HG02938 (cell line): ENCODE results near the gene HOXD9.

Experiments used
- ATAC-seq: cut with Tn5 transposase; IDR thresholded peaks from one replicate; pipeline ENCODE4 v1.9.1; 2021; ENCODE audit warnings: mild to moderate bottlenecking, moderate library complexity; ENCODE audit not compliant: unreplicated experiment

HOXD9 gene

DNA sequence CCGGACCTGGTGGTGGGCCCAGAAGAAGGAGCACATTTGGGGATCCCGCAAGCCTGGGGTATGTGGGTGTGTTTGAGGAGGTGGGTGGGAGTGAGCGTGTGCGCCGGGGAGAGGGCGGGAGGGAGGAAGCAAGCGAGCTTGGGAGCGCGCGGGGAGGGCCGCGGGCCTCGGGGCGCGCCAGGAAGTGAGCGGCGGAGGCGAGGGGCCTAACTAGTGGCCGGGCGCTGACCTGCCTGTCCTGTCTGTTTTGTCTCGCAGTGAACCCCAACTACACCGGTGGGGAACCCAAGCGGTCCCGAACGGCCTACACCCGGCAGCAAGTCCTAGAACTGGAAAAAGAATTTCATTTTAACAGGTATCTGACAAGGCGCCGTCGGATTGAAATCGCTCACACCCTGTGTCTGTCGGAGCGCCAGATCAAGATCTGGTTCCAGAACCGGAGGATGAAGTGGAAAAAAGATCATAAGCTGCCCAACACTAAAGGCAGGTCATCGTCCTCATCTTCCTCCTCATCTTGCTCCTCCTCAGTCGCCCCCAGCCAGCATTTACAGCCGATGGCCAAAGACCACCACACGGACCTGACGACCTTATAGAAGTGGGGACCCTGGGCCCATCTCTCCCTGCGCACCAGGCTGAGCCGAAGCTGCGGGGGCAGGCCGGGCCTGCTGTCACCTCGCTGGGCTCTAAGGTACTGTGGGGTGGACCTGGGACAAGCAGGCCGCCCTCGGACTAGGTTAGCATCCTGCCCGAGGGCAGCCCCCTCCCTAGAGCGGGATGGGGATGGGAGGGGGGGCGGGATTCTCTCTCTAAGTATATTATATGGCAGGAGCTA is 30.0 kb downstream of the HOXD9 start:
- no peak for ATAC-seq

DNA sequence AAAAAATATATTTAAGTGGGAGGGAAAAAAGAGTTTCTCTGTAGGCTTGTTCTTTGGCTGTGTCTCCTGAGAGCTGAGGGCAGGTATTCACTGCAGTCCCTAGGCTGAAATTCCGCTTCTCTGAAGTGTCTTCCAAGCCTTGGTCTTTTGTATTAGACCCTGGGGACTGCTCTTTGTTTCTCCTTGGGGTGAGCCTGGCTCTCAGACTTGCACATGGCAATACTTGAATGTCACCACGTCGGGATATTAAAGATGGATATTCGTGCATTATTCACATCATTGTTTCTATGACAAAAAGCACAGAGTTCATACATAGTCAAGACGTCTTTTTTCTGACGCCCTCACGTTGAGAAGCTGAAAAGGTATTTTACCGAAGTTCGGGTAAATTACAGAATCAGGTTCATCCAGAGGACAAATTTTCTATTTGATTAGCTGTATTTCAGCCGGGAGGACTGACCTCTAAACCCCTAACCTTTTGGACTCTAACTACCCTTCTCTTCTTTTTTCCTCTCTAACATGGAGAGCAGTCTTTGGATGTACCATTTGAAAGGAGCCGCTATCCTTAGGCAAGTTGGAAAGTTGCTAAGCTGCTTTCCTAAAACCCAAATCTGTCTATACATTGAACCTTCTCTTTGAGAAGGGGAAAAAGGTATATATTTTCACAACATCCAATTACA is 32.2 kb downstream of the HOXD9 start:
- no peak for ATAC-seq

DNA sequence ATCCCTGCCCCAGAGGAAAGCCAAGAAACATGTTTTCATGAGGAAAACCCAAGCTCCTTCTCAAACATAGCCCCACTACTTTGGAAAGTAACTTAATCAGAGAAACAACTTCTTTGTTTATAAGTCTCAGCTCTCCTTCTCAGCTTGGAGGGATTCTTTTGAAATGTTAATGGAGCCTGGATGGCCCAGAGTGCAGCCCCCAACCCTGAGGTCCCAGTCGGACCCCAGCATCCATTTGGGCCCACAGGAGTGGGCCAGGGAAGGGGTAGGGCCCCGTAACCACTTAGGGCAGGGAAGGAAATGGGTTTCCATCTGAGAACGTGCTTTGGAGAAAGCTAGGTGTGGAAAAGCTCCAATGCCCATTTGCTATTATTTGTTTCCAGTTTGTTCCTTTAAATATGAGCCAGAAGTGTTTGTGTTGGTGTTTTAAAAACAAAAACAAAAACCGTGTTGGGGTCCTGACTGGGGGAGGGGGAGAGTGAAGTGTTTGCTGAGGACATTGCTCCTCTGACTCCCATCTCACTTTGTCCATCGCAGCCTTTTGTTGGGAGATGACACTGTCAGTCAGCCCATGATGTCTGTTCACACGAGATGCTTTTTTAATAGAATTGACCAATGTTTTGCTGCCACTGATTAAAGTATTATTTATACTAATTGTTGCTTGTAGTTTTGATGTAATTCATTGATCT is 33.0 kb downstream of the HOXD9 start:
- no peak for ATAC-seq

DNA sequence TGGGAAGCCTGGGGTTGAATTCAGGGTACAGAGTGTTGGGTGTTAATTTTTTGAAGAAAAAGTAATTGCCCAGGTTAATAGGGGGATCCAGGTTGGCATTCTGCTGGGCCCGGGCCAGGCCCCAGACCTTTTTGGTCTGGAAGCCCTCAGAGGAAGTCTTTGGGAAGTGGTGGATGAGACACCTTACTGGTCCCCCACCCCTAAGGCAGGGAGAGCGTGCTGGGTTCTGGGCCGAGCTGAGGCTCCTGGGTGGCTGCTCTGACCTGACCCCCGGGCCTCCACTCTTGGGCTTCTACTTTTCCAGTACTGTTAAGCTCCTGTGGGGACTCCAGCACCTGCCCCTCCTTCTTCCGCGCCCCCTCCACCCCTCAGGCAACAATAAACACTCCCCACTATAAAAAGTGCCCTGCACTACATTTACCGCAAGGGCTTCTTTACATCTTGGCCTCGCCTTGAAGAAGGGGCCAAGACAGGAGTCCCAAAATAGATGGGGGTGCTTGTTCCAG is 33.8 kb downstream of the HOXD9 start:
- ATAC-seq, result no peak

DNA sequence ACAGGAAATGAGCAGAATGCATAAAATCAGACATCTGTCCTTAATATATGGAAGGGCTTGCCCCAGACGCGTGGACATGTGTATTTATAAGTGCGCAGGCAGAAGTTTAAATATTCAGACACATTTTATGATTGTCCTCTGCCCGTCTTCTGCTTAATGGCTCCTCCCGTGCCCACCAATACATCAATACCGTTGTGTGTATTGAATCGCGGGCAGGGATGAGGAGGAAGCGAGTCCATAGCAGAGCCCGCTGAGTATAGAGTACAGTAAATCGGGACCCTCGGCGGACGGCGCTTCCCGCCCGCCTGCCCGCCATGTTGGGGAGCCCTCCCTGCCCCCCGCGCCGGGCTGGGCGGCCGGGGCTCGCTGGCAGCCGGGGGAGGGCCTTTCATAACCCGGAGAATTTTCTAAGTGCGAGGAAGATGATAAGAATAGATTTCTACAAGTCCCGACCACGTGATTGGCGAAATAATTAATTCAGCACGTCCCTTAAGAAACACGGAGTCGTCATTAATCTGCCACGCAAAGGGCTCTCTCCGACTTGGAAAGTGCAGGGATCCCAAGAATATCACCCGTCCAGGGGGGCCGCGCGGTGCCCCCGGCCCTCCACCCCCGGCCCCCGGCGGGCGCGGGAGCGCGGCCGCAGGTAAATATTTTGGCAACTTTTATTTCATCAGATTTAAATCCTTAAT is 34.4 kb downstream of the HOXD9 start, which contains the start of gene HOXD3:
Gene HOXD3, plus strand, starts transcription at position 501 of the 692 bp plus-strand sequence. CDS start 11,808 bp downstream, outside the sequence.
- ATAC-seq, result no peak

DNA sequence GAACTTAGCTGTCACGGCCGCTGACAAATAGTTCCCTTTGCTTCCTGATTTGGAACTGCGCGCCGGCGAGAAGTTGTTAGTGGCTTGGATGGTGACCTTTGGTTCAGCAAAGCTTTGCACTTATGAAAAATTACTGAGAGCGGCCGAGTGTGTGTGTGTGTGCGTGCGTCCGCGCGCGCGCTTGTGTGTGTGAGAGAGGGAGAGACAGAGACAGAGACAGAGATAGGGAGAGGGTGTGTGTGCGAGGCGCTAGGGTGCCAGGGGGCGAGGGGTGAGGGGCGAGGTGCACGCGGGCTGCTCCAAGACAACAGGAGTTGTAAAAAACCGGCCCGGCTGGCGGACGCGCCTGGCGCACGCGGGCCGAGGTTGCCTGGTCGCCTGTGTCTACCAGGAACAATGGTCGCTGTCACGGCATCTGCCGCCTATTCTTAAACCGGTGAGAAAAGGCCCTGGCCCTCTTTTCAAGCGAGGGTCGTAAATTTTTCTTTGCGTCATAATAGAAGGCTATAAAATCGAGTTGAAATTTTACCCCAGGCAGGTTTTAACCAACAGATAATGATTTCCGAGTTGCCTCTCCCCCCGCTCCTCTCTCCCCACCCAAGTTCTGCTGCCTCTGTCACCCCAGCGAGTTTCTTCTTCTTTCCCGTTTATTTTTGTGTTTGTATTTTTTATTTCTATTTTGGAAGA is 35.1 kb downstream of the HOXD9 start:
- no peak for ATAC-seq

DNA sequence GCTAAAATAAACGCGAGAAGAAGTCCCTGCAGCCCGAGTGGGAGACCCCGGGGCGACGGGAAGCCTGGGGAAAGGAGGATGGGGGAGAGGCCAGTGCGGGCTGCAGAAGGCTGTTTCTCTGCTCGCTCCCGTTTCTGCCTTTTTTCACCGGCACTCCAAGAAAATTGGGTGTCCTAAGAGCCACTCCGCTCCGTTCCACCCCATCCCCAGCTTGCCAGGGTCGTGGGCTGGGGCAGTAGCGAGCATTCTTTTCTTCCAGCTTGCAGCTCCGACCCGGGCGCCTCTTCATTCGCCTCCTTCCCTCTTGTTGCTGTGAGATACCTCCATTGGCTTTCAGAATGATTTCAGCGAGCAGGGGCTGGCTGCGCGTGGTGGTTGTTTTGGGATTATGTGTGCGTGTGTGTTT is 35.7 kb downstream of the HOXD9 start:
- ATAC-seq, result no peak

DNA sequence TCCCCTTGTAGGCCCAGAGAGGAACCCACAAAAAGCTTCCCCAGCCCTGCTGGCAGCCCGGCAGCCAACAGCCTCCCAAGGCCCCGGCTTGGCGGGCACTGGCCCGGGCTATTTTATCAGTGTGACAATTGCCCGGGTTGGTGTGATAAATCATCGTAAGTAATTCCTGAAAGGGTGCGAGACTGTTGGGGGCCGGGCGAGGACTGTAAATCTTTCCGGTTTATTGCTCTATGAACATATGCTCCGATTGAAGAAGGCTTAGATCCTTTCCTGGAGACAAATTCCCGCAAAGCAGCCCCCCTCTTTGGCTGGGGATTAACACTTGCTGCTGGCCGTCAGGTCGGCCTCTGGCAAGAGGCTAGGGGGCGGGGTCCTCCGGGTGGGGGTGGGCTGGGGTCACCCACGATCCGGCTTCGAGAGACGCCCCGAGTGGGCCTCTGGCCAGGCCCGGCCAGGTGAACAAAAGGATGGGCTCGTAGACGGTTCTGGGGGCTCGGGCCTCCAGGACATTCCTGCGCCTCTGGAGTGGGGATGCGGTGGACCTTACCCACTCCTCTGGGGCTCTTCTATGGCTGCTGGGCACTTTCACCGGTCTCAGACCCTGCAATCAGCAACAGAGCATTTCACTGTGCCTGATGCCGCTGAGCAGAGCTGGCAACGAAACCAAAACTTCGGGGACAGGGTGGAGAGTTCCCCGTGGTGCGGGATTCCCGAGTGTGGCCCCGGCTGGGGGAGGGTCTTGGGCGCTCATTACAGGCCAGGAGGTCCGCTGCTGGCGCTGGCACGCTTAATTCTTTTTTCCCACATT is 36.5 kb downstream of the HOXD9 start:
- ATAC-seq, result no peak

DNA sequence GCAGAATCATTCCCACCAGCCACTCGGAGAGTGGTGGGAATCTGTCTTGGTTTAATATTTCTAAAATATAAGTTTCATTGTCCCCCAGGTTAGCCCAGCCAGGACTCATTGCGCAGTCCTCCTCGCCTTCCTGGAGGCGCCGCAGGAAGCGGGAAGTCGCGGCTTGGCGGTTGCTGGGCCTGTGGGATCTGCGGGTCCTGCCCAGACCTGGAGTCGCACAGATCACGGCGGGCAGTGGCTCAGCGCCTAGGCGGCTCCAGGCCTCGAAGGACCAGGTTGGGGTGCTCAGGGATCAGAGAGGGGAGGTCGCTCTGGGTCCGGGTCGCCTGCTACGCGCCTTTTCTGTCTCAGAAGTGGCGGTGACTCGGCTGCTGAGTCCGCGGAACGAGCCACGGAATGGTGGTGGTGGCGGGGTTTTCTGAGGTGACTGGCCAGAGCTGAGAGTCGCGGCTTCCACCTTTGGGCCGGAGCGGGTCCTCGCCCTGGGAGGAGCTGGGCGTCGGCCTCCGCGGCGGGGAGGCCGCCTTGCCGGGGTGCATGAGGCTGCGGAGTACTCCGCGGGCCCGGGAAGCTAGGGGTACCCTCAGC is 37.2 kb downstream of the HOXD9 start:
- no peak for ATAC-seq

DNA sequence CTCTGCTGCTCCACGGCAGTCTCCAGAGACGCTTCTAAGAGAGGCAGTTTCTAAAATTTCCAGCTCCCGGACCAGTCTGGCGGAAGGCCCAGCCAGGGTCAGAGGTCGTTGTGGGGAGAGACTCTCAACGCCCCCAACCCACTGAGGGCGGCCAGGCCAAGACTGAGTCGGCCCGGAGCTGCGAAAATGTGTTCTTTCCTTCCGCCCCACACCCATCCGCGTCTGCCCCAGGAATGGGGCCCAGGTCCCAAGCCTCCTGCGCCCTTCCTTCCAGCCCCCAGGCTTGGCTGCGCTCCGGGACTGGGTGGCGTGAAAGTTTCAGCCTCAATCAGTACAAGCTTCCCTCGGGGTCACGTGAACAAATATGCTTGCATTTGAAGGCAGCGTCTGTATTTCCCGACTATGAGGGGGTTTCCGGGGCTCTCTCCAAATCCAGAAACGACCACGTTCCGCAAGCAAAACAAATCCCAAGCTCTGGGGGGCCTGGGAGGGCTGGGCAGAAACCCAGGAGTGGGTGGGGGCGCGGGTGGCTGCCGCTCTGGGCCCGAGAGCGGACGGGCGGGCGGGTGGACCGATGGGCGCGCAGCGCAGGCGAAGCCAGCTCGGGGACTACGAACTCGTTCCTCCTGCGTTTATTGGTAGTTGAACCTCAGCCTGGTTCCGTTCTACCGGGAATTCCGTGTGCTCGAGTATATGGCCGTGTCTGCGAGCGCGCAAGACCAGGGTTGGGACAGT is 37.9 kb downstream of the HOXD9 start:
- no peak for ATAC-seq

DNA sequence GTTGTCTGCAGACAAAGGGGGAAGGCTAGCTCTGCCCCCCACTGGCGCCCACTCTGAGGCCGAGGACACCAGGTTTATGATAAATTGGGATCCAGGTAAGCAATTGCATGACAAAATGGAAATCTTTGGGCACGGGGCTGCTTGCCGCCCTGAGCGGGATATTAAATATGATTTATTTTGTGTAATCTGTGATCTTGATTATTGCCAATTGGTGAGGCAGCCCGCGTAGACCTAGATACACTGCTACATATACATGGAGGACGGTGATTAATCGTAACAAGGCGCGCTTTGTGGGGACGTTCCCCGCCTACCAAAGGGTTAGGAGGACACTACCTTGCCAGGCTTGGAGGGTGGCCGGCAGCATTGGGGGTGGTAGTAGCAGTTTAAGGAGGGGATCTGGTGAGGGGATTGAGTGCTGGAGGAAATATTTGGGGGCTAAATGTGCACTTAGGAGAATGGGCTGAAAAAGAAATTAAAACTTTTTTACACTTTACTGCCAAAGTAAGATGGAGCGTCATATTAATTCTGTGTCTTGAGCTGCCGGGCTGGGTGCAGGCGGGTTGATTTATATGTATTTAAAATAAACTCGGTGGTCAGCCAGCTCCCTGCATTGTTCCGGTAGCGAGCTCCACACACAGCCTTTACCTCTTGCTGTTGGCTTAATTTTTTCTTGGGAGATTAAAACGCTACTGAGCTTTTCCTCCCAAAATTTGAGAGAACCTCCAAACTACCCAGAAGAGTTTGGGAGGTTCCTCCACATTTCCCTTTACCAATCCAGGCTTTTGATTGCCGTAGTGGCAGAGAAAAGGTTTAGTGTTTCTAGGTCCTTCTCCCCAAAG is 38.7 kb downstream of the HOXD9 start:
- ATAC-seq, result no peak

DNA sequence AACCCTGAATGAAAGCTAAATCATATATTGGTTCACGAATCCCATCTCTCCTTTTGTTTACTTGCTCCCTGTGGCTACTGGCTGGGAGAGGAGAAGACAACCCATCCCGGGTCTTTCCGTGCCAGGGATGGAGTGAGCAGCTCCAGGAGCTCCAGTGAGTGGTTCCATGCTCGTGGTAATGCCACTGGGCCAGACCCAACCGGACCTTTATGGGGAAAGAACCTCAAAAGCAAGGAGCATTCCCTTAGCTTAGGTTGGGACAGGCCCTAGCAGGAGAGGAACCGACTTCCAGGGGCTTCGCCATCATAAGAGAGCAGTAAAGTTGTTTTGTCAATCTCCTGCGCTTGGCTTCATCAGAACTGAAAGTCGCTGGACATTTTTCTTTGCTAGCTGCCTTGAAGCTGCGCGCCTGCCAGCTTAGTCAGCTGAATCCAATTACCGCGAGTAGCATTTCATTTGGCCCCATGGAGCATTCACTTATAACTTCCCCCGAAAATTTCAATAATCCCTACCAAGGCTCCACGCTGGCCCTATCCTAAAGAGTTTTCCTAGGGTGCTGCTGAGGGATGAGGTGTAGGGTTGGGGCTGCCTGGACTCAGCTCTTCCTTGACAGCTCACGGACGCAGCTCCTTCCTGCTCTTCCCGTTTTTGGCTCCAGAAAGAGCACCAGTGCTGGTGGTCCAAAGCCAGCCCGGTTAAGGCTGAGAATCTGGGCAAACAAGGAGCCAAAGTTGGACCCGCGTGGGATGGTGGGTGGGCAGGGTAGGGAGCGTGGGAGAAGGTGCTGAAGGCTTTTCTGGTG is 39.5 kb downstream of the HOXD9 start:
- ATAC-seq, result no peak

DNA sequence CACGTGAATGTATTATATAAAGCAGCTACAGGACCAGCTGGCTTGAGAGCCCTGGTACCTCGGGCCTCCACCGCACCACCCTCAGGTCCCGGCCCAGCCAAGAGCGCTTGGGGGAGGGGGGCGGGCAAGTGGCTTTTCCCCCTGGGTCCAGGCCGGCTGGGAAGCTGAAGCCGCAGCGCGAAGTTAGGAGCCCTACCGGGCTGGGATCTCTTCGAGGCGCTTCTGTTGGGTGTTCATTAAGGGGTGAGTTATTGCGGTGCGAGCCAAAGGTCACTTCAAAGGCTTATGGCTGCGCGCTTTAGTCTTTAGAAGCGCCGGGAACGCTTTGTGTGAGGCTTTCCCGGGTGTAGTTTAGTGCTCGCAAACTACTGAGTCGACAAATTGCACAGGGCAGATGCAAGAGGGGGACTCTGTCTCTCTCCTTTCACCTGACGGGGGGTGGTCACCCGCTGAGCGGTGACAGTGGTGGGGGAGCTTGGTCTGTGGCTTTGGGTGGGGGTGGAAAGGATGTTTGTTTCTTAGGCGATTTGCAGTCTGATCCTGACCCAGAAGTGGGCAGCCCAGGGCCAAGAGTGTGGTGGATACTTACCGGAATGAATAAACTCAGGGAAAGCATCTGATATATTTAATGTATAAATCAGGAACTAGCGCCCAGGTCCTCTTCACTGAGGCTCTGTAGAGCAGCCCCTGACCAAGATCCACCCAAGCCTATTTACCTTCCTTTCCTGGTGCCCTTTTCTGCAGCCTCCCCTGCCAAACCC is 40.6 kb downstream of the HOXD9 start:
- no peak for ATAC-seq

DNA sequence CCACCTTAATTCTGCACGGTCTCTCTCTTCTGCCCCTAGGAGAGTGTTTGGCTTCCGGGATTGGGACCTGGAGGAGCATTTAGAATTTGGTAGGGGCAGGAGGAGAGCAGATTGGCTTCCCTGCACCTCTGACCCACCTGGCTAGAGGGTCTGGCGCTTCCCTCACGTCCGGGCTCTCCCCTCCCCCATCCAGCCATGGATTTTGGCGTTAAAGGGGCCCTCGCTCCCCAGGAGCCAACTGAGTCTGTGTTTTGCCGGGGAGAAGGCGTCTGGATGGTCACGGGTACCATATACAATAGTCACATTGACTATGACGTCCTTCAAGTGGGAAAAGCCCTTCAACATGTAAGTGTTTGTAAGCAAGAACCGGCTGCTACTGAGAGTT is 41.1 kb downstream of the HOXD9 start:
- ATAC-seq, result no peak

DNA sequence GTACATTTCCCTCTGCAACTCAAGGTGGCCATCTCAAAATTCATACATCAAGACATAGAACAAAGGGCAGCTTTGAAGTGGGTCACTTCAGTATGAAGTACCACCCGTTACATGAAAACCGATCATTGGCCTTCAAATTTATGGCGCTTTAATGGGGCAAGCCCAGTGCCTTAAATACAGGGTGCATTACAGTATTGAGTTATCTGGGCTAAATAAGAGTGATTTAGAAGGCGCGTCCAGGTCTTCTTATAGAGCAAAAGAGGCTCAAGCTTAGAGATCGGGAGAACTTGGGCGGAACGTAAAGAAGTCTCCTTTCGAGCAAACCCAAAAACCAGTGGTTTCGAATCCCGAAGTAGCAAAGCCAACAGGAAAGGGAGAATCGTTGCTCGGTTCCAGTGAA is 41.7 kb downstream of the HOXD9 start:
- ATAC-seq, result no peak
